ENCODE results near the gene ARF3.
"Not testable (repeated sequence)": the region's sequence is repeated elsewhere in the genome, so short reads cannot be mapped to it uniquely, and the experiment has no call there.

ARF3 gene

GRCh38 chr12:48924617-48925303, 32.5 kb downstream of the ARF3 start:
- no peak for DNase-seq

- DNase-seq, result no peak
Observed at GRCh38 chr12:48923117-48923516, 34.2 kb downstream of the ARF3 start.

DNA sequence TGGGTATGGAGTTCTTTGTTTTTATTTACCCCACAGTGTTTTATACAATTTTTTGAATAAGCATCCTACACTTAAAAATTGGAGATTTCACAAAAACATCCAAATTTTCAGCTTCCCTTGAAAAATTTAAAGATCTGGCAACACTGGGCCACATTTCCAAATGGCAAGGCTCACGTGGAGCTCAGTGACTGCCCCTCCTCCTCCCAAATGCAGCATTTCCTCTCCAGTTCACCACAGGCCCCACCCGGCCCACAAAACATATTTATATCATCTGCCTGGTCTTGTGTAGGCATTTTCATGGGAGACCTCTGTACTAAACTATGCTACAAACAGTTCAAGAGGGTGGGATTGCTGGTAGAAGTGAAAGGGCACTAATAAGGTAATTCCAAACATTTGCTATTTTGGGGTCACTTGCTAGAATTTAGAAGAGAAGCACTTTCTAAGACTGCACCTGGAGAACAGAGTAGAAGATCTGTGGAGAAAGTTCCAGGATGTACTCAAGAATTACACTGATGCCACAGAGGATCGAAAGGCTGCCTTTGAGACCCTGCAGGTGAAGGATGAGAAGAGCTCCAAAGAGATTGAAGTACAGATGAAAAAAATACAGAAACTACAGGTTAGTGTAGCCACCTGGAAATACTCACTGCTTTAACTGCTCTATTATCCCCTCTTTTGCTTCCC, 39.3 kb downstream of the ARF3 start:
- no peak for DNase-seq

GRCh38 chr12:48910196-48910595, 47.1 kb downstream of the ARF3 start:
- no peak for DNase-seq

DNA sequence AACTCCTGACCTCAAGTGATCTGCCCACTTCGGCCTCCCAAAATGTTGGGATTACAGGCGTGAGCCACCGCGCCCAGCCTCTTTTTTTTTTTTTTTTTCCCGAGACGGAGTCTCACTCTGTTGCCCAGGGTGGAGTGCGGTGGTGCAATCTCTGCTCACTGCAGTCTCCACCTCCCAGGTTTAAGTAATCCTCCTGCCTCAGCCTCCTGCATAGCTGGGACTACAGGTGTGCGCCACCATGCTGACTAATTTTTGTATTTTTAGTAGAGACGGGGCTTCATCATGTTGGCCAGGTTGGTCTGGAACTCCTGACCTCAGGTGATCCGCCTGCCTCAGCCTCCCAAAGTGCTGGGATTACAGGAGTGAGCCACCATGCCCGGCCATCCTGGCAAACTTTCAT, 47.6 kb downstream of the ARF3 start:
- not testable (repeated sequence) for DNase-seq

DNA sequence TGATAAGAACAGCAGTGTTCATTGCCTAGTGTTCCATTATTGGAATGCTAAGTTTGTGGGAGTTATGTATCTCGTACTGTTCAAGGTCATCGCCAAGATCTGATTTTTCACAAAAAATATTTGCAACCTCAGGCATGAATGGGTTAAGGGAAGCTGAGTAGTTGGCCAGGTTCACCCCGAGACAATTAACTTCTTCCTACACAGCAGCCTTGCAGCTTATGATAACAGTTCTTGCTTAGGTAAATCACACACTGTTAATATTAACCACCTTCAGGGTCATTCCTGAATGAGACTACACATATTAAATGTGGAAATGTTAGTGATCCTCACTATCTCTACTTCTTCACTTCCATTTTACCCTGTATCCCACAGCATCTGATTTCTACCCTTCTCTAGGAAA, 50.0 kb downstream of the ARF3 start:
- DNase-seq, result no peak

DNA sequence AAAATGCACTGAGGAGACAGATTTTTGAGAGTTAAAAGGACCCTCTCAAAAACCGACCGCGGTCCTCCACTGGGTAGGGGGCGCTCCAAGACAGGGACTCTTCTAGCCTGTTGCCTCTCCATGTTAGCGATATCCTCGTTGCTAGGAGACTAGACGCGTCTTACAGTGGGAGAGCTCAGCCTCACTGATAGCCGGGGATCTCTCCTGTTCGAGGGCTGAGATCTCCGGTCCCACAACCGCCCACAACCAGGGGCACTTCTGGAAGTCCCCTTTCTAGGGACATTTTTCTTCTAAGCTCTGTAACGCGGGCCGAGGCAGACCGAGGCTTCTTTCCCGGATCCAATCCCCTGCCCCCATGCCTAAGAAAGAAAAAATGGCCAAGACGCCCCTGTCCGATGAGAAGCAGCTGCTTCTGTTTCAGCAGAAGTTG, 53.3 kb downstream of the ARF3 start:
- DNase-seq, result peak; percentile 79

- peak; percentile 28 for DNase-seq
Observed at GRCh38 chr12:48903363-48903981, 53.8 kb downstream of the ARF3 start.

- DNase-seq, result no peak
Observed at GRCh38 chr12:48901278-48901677, 56.0 kb downstream of the ARF3 start.

GRCh38 chr12:48899651-48900050, 57.6 kb downstream of the ARF3 start:
- DNase-seq, result no peak

- DNase-seq, result no peak
Observed at GRCh38 chr12:48894271-48894670, 63.0 kb downstream of the ARF3 start.

DNA sequence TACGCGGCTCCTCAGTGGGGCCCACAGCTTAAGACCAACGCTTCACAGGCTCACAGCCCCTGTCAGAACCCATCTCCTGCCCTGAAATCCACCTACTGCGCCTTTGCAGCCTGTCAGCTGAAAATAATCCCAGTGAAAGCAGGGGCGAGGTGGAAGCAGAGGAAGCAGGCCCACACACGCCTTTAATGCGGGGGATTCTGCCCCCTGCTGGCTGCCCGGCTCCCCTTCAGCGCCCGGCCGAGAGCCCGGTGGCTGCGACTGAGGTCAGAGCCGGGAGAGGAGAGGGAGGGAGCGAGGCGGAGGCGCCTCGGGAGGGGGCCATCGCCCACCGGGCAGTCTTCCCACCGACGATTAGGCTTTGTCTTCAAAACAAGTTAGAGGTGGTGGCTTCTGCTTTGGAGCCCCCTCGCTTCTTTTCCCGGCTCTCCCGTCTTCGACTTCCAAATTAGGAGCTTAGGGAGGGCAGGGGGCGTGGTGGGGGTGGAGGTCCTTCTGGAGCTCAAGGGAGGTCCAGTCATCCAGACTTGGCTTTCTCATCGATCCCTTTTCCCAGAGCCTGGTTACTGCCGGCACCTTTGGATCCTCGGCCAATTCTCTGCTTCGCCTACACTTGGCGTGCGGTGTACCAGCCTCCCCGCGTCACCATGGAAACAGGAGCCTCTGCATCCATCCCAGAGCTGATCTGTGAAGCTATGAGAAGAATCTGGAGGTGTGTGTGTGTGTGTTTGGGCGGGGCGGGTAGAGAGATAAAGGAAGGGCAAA, 66.4 kb downstream of the ARF3 start:
- DNase-seq, result peak; percentile 67

DNA sequence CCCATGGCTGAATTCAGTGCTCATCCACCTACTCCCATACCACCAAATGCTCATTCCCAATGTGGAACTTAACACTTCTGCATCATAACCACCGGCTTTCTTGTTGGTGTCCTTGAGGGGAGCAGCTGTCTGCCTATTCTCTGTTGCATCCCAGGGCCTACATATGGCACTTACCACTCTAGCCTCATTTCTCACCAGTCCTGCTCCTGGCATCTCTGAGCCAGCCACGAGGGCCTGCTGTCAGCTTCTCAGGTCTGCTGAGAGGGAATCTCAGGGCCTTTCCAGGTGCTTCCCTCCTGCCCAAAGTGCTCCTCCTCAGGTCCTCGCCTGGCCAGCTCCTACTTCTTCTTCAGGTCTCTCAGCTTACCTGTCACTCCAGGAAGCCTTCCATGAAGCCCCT, 67.6 kb downstream of the ARF3 start:
- DNase-seq, result no peak
